ENCODE results near the gene SORBS1.

Gene SORBS1

DNA sequence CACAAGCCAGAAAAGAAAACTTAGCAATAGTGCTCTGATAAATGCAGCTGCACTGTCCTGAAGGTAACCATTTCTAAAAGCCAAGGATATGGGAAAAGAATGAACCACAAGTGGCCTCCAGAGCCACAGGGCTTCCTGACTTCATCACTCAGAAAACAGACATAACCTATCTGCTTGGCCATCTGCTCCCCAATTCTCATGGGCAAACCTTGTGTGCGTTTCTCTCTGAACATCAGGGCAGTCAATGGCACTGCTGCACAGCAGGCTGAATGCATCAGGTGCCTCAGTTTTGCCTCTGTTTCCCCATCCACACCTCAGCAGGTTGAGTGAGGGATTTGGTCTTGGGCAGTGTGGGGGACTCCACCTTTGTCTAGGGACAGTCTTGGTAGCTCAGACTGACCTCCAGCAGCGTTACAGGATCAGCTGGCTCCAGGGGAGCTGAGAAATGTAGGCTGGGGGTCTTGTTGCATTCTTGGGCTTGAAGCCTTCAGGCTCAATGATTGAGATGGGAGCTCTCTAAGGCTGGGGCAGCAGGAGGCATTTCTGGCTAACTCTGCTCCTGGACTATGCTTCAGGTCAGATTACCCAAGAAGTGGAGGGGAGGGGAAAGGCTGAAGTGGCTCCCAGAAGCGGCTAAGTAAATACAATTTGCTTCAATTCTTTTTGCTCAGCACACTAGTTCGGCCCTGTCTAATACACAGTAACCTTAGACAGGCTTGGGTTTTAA lies 246.8 kb downstream of the SORBS1 start:
- no peak for DNase-seq (ENCODE audit: low read depth)

DNA sequence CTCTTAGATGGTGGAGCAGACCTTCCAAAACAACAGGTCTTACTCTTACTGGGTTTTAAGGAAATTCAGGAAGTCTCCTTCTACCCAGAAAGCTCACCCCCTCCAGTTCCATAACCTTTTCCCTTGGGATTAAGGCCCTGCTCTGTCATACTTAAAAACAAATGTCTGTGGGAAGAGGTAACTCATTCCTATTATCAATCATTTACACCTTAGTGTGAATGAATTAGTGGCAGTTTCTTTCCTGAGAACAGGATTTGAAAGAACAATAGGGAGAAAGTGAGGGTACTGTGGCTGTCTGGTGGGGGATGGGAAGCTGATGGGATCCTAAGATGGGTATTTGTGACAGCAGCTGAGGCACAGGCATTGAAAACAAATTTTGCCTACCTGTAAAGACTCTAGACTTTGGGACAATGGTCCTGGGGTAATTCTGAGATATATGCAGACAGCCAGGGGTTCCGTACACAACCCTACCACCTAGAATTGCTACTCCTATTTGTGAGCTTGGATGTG lies 248.1 kb downstream of the SORBS1 start:
- no peak for DNase-seq (ENCODE audit: low read depth)

DNA sequence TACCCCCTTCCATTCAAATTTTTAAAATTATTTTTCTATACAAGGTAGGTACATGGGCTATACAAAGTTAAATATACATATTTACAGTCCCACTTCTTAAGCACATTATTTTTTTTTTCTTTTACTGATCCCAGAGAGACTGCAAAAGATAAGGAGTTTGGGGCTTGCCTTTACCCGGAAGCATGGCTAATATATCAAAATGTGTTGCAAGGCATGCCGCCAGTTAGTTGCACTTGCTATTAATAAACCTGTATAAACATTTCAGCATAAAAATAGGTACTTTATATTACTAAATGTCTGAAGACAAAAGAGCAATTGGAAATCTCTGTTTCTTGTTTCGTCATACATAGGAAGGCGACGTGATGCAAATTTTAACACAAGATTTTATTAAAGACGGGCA lies 248.9 kb downstream of the SORBS1 start:
- no peak for DNase-seq (ENCODE audit: low read depth)

DNA sequence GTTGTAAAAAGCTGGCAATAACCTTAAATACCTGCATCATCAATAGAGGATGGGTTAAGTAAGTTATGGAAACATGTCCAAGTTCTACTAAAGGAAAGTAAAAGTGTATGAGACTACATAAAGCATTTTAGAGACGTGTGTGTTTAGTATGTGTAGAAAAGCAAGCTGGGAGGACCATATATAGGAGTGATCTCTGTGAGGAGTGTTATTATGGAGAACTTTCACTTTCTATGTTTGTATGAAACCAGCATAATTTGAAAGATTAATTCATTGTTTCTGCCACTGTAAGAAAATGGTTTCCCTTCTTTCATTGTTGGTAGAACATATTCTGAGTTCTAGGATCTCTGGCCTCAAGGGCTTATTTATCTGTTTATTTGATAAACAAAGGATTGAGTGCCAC lies 251.2 kb downstream of the SORBS1 start:
- no peak for DNase-seq (ENCODE audit: low read depth)

DNA sequence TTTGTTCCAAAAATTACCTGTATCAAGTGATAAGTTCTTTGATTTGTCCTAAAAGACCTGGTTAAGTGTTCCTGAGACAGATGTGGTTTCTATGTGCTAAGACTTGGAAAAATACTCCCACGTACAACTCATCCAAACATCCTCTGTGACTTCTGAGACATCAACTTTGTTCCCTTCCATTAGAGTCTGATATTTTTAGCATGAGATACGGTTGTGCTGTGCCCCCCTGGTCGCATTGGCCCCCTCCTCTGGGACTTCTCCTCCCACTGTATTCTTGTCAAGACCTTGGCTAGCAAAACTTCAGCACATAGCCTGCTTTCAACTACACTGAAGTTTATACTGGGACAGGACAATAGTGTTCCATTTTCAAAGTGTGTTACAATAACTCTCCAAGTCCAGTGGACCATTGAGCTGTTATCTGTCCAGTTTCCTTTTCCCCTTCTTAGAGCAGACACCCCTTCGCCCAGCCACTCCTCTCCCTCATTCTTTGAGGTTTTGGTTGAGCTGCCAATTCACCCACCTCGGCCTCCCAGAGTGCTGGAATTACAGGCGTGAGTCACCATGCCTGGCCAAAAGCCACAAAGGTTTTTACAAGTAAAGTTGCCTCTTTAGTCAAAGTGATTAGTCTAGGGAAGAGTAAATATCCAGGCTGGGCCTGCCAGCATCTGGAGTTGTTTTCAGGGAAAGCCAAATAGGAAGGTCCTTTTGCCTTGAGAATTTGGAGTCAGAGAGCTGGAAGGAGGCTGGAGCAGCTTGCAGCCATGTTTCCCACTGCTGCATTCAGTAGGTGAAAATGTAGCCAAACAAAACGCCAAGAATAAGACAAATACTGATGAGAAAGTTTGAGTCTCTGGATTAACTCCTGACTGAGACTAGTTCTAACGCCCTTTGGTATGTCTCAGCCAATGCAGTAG lies 252.5 kb downstream of the SORBS1 start:
- peak; percentile 99 for DNase-seq (ENCODE audit: low read depth)

DNA sequence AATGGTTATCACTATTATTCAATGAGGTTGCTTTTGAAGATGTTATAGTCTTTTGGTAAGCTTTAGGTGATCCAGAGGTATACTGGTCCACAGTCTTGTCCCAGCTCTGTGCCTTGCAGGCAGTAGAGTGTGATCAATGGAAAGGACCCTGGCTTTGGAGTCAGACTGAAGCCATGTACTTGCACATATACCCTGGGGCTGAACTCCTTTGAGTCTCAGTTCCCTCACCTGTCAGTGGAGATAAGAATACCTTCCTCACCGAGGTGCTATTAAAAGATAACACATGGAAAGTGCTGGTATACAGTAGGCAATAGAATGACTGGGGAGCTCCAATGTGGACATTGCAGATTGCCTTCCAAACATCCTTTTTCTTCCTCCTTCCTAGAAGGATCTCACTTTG lies 254.3 kb downstream of the SORBS1 start:
- DNase-seq (ENCODE audit: low read depth), result no peak

DNA sequence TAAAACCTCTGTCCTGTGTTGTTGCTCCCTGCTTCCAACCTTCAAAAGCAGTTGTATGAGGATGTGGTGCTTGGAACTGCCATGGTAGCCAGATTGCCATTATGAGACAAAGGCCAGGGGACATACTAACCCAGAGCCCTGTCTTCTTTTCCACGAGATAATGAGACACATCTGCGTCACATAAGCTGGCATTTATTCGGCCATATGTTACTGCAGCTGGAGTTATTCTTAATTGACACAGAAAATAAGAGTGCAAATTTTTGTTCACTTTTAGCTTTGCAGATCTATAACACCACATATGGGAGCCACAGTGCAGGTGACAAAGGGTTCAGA lies 254.9 kb downstream of the SORBS1 start:
- DNase-seq (ENCODE audit: low read depth), result no peak

DNA sequence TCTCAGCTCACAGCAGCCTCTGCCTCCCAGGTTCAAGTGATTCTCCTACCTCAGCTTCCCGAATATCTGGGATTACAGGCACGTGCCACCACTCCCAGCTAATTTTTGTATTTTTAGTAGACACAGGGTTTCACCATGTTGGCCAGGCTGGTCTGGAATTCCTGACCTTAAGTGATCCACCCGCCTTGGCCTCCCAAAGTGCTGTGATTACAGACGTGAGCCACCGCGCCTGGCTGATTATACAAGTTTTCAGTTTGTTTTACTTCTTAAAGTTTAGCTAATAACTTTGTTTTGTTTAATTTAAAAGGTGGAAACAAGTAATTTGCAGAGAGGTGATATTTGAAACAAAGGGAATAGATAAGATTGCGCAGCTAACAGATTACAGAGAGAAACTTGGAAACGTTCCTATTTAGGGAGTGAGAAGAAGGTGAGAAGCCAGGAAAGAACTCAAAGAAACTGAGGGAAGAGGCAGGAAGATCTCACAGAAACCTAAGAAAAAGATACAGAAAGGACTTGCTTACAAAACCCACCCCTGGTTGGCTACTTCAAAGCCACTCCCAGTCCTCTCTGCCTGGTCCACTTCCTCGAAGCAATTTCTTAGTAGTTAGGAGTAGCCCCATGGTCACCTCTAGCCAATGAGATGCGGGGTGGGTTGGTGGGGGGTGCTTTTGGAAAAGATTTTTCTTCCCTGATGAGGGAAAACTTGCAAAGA lies 255.4 kb downstream of the SORBS1 start:
- no peak for DNase-seq (ENCODE audit: low read depth)

DNA sequence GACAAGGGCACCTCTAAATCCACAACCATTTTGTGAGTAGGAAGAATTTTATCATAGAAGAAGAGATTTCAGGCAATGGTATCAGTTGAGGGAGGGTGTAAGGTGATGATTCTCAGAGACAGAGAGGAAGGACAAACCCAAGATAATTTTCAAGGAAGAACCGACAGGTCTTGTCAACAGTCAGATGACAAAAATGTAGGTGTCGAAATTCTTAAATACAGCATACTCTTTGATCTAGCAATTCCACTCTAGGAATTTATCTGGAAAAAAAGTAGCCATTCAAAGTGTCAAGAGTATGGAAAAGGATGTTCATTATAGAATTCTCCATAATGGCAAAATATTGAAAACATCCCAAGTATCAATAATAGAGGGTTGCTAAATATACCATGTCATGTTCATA lies 256.2 kb downstream of the SORBS1 start:
- no peak for DNase-seq (ENCODE audit: low read depth)

DNA sequence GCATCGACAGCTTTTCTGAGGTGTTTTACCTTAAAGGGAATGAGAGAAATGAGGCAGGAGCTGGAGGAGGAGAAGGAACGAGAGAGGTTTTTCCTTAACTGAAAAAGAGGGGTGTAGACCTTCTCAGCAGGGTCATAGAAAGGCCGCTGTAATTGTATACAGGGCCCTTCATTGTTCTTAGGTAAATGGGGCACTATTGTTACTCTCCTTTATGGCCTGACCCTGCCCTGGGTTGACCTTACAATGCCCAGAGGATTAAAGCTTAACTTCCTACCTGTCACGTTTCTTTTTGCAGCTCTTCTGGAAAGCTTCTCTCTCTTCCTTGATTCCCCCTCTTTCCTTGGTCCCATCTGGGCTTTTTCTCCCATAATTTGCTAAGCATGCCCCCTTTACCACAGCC lies 256.7 kb downstream of the SORBS1 start:
- DNase-seq (ENCODE audit: low read depth), result no peak

DNA sequence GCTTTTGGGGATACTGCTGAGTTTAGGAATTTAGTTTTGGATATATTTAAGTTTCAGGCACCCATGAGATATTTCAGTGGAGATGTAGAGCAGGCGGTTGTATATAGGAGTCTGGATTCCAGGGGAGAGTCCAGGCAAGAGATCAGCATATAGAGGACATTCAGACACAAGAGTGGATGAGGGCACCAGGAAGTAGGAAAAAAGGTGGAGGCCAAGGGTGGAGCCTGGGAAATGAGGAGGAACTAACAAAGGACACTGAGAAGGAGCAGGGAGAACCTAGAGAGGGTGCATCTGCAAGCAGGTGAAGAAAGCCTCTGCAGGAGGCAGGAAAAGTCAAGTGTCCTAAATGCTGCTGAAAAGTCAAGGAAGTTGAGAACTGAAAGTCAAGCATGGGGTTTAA lies 257.2 kb downstream of the SORBS1 start:
- no peak for DNase-seq (ENCODE audit: low read depth)

DNA sequence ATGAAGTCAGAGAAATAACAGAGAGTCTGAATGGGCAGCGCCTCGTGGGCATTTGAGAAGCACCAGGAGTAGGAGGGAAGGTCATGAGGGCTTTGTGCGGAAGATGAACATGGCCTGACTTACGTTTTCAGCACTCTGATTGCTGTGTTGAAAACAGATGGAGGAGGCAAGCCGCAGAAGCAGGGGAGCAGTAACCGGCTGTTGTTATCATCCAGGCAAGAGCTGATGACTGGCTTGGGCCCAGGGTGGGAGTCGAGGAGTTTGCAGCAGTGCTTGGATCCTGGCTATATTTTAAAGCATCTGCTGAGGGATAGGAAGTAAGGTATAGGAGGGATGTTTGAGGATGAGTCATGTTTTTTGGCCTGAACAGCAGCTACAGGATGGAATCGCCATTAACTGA lies 257.6 kb downstream of the SORBS1 start:
- DNase-seq (ENCODE audit: low read depth), result peak; percentile 19

DNA sequence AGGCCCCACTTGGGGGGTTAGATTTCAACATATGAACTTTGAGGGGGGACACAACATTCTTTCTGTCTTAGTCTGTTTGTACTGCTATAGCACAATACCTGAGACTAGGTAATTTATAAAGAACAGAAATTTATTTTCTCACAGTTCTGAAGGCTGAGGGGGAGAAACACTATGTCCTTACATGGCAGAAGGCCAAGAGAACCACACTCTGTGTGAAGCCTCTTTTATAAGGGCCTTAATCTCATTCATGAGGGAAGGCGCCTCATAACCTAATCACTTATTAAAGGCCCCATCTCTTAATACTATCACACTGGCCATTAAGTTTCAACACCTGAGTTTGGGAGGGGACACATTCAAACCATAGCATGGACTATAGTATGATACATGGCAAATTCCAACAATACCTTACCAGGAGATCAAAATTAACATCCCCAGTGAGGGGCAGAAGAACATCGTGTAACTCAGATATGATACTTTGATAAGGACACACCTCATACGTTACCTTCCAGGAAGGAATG lies 261.1 kb downstream of the SORBS1 start:
- no peak for DNase-seq (ENCODE audit: low read depth)

DNA sequence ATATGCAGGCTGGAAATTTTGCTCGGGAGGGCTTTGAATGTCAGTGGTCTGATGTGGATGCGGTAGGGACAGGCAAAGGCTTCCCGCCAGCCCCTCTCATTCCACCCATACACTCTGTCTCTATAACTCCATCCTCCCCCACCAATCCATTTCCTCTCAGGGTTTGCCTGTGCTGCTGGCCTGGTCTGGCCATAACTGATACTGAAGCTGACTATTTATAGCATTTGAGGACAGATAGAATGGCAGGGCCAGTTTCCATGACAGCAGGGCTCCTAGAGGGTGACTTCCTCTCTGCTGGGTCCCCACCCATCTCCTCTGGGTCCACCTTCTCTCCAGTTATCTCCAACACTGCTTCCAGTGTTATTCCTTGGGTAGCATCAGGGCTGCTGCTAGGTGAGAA lies 263.8 kb downstream of the SORBS1 start:
- peak; percentile 18 for DNase-seq (ENCODE audit: low read depth)

DNA sequence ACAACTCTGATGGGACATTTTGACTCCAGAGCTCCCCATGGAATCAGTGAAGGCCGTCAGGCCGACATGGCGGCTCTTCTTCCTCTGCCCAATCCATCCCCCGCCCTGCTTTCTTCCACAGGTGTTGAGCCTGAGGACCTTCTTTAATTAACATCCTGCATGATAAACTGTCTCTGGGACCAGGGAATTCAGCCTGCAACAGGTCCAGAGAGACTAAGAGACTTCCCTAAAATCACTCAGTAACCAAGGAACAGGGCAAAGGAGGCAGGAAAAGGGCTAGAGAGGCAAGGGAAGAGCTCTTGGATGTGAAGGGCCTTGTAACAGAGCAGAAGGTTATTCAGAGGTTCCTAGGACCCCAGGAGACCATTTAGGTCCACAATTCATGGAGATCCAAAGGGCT lies 264.4 kb downstream of the SORBS1 start:
- DNase-seq (ENCODE audit: low read depth), result no peak

DNA sequence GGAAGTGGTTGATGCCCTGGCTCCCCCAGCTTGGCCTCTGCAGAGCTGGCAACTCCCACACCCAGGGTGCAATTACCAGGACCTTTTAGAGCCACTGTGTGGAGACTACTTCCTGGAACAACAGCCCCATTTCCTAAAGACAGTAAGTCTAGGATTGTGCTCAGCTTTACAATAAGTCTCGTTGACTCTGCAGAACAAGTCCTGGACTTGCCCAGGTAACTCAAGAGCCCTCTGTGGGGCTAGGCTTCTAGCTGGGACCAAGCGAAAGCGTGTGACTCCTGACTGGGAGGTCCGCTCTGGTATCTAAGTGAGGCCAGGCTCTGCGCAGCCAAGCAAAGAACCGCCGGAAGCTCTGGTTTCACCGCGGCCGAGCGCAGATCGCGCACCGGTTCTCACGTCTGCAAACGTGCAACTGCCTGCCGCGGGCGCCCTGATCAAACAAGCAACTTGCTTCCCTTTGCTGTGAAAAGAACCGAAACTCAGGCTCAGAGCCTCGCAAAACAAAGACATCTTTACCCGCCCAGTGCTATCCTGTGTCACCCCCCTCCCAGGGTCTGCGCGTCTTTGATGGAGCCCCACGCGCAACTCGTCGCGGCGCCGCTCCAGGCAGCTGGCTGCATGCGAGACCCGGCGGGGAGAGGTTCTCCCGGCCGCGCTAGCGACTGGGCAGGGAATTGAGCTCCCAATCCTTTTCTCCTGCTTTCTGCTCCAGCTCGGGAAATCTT lies 266.0 kb downstream of the SORBS1 start:
- peak; percentile 59 for DNase-seq (ENCODE audit: low read depth)

DNA sequence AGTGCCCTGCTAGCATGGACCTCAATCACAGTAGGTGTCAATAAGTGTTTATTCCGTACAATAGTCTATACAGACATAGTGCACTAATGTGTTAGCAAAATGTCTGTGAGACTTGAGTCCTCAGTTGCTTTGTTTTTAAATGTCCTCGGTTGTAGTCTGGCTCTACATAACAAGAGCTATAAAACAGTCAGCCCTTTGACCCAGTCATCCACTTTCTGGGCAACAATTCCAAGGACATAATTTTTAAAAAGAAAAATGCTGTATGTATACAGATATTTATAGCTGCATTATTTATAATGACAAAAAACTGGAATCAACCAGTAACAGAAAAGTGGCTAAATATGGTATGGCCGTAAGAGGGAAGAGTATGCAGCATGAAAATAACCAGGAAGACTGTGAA lies 267.5 kb downstream of the SORBS1 start:
- DNase-seq (ENCODE audit: low read depth), result no peak

DNA sequence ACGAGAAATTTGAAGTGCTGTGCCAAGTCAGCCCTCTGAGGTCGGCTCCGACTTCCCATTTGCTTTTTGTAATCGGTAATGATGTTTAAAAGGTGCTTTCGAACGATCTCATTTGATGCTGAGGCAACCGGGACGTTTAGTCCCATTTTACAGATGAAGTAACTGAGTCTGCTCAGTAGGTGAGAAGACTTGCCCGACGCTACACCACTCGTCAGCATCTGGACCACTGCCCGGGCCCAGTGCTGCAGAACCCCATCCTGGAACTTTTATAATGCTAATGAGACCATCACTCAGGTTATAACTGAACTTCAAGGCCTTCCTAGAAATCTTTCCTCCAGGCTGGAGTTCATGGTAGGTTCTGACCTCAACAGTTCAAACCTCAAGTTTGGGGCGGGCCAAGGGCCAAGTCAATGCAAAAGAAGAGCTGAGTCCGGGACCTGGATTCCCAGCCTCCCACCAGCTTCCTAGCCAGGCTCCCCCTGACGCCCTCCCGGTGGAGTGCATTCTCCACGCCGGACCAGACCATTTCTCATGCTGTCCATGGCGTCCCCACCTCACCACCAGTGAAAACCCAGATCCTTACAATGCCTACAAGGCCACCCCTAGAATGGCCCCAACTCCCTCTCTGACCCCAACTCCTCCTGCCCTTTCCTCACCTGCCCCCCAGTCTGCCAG lies 269.7 kb downstream of the SORBS1 start:
- no peak for DNase-seq (ENCODE audit: low read depth)

DNA sequence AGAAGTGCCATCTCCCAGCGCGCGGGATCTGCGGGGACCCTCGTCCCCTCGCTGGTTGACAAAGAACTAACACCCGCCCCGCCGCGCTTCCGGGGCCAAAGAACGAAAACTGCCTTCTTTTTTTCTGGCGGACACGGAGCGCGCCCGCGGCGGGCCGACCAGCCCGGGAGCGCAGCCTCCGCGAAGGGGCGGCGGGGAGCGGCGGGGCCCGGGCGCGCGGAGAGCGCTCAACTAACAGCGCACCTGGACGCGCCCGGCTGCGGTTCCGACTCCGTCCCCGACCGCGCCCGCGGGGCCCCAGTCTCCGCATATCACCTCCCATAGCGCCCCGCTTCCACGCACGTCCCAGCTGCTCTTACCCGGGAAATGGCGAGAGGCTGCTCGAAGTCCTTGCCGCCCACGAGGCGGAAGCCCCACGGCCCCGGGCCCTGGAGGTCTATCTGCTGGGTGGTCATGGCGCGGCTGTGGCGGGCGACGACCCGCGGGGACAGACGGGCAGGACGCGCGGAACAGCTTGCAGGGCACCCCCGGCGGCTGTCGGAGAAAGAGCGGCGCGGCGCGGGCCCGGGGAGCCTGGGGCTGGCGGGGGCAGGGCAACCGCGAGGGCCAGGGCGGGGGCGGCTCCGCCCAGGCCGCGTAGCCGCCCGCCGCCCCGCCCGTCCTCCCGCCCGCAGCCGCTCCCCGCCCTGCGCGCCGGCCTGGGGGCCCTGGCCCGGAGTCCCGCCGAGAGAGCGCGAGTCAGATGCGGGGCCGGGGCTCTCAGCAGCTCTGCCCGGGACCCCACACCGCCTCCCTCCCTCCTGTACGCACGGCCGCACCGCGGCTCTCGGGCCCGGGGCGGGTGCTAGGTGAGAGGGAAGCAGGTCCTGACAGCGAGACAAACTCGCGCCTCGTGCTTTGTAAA lies 270.5 kb downstream of the SORBS1 start, which contains the start of gene PDLIM1:
PDLIM1 (minus strand) TSS at position 543 of the 904 bp plus-strand sequence; CDS start at position 455, 88 bp downstream.
- DNase-seq (ENCODE audit: low read depth), result peak; percentile 78

DNA sequence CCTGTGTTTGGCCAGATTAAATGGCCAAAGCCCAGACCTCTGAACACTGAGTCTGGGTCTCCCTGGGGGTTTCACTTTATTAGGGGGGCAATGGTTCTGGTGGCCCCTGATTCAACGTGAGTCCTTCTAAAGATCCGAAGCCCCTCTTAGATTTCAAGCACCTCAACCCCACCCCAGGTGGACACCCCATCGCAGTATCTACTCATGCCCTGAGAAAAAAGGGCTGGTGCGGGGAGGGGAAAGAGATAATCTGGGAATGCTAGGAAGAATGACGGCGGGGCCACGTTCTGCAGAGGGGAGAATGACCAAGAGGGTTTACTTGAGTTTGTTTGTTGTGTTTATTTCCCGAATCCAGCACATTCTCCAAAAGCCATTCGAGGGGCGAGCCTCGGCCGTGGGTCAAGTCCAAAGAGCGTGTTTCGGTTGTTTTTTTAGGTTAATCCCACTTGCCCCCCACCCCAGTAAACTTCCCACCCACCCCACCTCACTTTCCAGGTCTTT lies 271.2 kb downstream of the SORBS1 start:
- peak; percentile 34 for DNase-seq (ENCODE audit: low read depth)
